Keratinocyte (primary cell): ENCODE data around the gene ANKRD6. TPM values are rescaled to one million over a fixed set of nuclear protein-coding genes. Genes with fewer than 3 reads are reported as not detected.

Experiments used
- DNase-seq: peaks from one replicate; pipeline ENCODE4 v3.0.0-alpha.2; 2011; ENCODE audit warnings: low read depth, missing footprints, low spot score
- FAIRE-seq: peaks from 2 replicates; lab custom pipeline; 2011; peaks lifted over from hg19 to GRCh38; lab: Jason Lieb, UNC
- H2AFZ ChIP-seq: 2 replicates; pipeline ENCODE4 v1.6.0; 2012; ENCODE audit warnings: low read length, control low read depth, inconsistent platforms; ENCODE audit not compliant: control insufficient read depth
- H3K27ac ChIP-seq: 2 replicates; pipeline ENCODE4 v1.5.1; 2011; ENCODE audit warnings: low read length; ENCODE audit not compliant: control insufficient read depth, insufficient read depth
- H3K27me3 ChIP-seq: 3 replicates; pipeline ENCODE4 v1.6.0; 2011; ENCODE audit warnings: low read length; ENCODE audit not compliant: control insufficient read depth, insufficient read depth; ENCODE audit errors: extremely low read depth
- H3K36me3 ChIP-seq, 2 experiments: 2 replicates in 1 of 2; 3 replicates in 1 of 2; pipeline ENCODE4 v1.5.1; 2011; ENCODE audit warnings: low read length in 2 of 2, mild to moderate bottlenecking in 1 of 2; ENCODE audit not compliant: control insufficient read depth in 2 of 2, insufficient read depth in 2 of 2; ENCODE audit errors: extremely low read depth in 1 of 2
- H3K4me1 ChIP-seq: 3 replicates; pipeline ENCODE4 v1.5.1; 2011; ENCODE audit warnings: low read length; ENCODE audit not compliant: control insufficient read depth, insufficient read depth; ENCODE audit errors: extremely low read depth
- H3K4me2 ChIP-seq: 3 replicates; pipeline ENCODE4 v1.6.0; 2011; ENCODE audit warnings: low read depth, low read length; ENCODE audit not compliant: control insufficient read depth, insufficient read depth; ENCODE audit errors: extremely low read depth
- H3K4me3 ChIP-seq, 3 experiments: fragments of 200-600 bp in 1 of 3; sonication (generic) in 1 of 3; 2 replicates in 2 of 3; 3 replicates in 1 of 3; pipeline ENCODE4 v1.5.1; 2011 to 2016; ENCODE audit warnings: low read length in 3 of 3, mild to moderate bottlenecking in 3 of 3, control low read depth in 2 of 3, inconsistent platforms in 1 of 3, low read depth in 1 of 3, mixed read lengths in 1 of 3, mixed run types in 1 of 3, moderate library complexity in 1 of 3; ENCODE audit not compliant: control insufficient read depth in 2 of 3, insufficient read depth in 2 of 3; ENCODE audit errors: extremely low read depth in 1 of 3
- H3K79me2 ChIP-seq: 2 replicates; pipeline ENCODE4 v1.6.0; 2012; ENCODE audit warnings: low read length; ENCODE audit not compliant: control insufficient read depth, insufficient read depth
- H3K9ac ChIP-seq: 3 replicates; pipeline ENCODE4 v1.6.0; 2011; ENCODE audit warnings: low read length; ENCODE audit not compliant: control insufficient read depth, insufficient read depth; ENCODE audit errors: extremely low read depth
- H3K9me1 ChIP-seq: 3 replicates; pipeline ENCODE4 v1.6.0; 2011; ENCODE audit warnings: low read length; ENCODE audit not compliant: control insufficient read depth, insufficient read depth; ENCODE audit errors: extremely low read depth
- H3K9me3 ChIP-seq: 2 replicates; pipeline ENCODE4 v1.5.1; 2012; ENCODE audit warnings: low read depth, low read length; ENCODE audit not compliant: control insufficient read depth
- H4K20me1 ChIP-seq: 3 replicates; pipeline ENCODE4 v1.6.0; 2011; ENCODE audit warnings: low read length; ENCODE audit not compliant: control insufficient read depth, insufficient read depth; ENCODE audit errors: extremely low read depth
- CTCF ChIP-seq, 3 experiments: IDR thresholded peaks in 1 of 3; conservative IDR thresholded peaks in 1 of 3; optimal IDR thresholded peaks in 1 of 3; 2 replicates in 2 of 3; 3 replicates in 1 of 3; pipeline versions ENCODE3 to v1.5.1; 2011; ENCODE audit warnings: low read length in 3 of 3, mild to moderate bottlenecking in 3 of 3, moderate library complexity in 2 of 3, control low read depth in 1 of 3, inconsistent platforms in 1 of 3; ENCODE audit not compliant: insufficient read depth in 2 of 3; ENCODE audit errors: extremely low read depth in 1 of 3
- EZH2 ChIP-seq: IDR thresholded peaks from one replicate; pipeline ENCODE4 v1.6.1; 2012; ENCODE audit warnings: inconsistent platforms, mild to moderate bottlenecking, low read length, moderate library complexity
- dilution Hi-C: fragments of 300-500 bp; cut with MboI; formaldehyde crosslinking; loops from one replicate; pipeline ENCODE4 v1.7.0; 2020; ENCODE audit warnings: low sequenced_read_pairs; ENCODE audit not compliant: extremely low pct_ligation_motif_present
- polyA plus RNA-seq, 5 experiments: library from polyadenylated mRNA; depleted of rRNA in 3 of 5; stranded (reverse) in 3 of 5; stranded (forward) in 1 of 5; unstranded in 1 of 5; fragments of >200 nt; gene quantifications; 1 replicate in 1 of 5; 2 replicates in 3 of 5; 3 replicates in 1 of 5; pipeline versions ENCODE4 v1.2.1 to v1.2.3, GENCODE V29; 2011 to 2012; ENCODE audit warnings: missing spikeins in 2 of 5, low read depth in 1 of 5, low replicate concordance in 1 of 5

The ANKRD6 gene
- polyA plus RNA-seq, 1 donor (not counting 4 experiments of a cell fraction or from before 2014, with no cell fraction given): 5.7 TPM

DNA sequence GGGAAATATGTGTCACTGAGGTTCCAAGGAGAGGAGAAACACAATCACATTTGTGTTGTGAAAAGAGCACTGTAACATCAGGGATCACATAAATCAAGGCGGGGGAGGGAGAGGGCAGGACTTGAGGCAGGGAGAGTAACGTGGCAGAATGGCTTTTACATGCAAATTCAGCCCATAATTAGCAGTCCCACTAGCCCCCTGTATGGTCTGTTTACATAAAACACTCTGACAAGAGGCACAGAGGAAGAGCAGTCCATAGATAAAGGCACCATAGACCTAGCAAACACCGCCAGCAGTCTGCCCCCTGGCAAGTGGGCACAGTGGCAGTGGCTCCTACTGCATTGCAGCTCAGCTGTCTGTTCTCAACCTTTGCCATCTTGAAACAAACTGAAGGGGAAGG lies 122.9 kb downstream of the ANKRD6 start:
- H4K20me1 ChIP-seq: no peaks in the 10 kb centered on the region
- no peaks in the 10 kb centered on the region for H3K36me3 ChIP-seq
- H3K9me1 ChIP-seq: no peaks in the 10 kb centered on the region
- no peak overlapping the region for H2AFZ ChIP-seq
- no peaks in the 10 kb centered on the region for H3K27me3 ChIP-seq
- H3K4me2 ChIP-seq: no peak overlapping the region
- H3K9me3 ChIP-seq: no peaks in the 10 kb centered on the region
- H3K27ac ChIP-seq: no peak overlapping the region
- no peak overlapping the region for H3K9ac ChIP-seq
- no peaks in the 10 kb centered on the region for H3K4me1 ChIP-seq
- H3K4me3 ChIP-seq: no peak overlapping the region
- no peak for TF ChIP-seq CTCF (optimal IDR thresholded peaks at IDR 0.05 in 1 of 3, IDR thresholded peaks at IDR 0.05 in 1 of 3, conservative IDR thresholded peaks at IDR 0.05 in 1 of 3; ENCODE audit: extremely low read depth in 1 of 3, insufficient read depth in 2 of 3, low read length in 3 of 3)
- TF ChIP-seq EZH2: no peak
- no peaks in the 10 kb centered on the region for H3K79me2 ChIP-seq
- DNase-seq (no peak), FAIRE-seq (no peak)
- dilution Hi-C loops: no loop called here

GRCh38 chr6:89559487-89559886 lies 126.5 kb downstream of the ANKRD6 start:
- Histone ChIP-seq H3K27me3 (peaks cover 3% of the 10 kb centered on the region), H3K27ac (no peak overlapping the region), H3K9ac (no peak overlapping the region), H3K4me2 (no peak overlapping the region), H3K79me2 (no peaks in the 10 kb centered on the region), H3K4me3 (no peak overlapping the region), H4K20me1 (no peaks in the 10 kb centered on the region), H3K9me3 (no peaks in the 10 kb centered on the region), H2AFZ (no peak overlapping the region), H3K4me1 (no peaks in the 10 kb centered on the region), H3K36me3 (no peaks in the 10 kb centered on the region), H3K9me1 (no peaks in the 10 kb centered on the region)
- TF ChIP-seq CTCF (optimal IDR thresholded peaks at IDR 0.05 in 1 of 3, IDR thresholded peaks at IDR 0.05 in 1 of 3, conservative IDR thresholded peaks at IDR 0.05 in 1 of 3; ENCODE audit: extremely low read depth in 1 of 3, insufficient read depth in 2 of 3, low read length in 3 of 3): no peak
- no peak for TF ChIP-seq EZH2
- dilution Hi-C loops: no loop called here
- FAIRE-seq: no peak
- DNase-seq: no peak
